SK-N-MC (cell line): ENCODE measurements around the gene EMX2.

Source experiments
- EZH2 ChIP-seq: fragments of 200-600 bp; sonication (generic); IDR thresholded peaks from one replicate; pipeline ENCODE4 v1.6.1; 2017; ENCODE audit warnings: antibody characterized with exemption
- FOXP2 ChIP-seq: optimal IDR thresholded peaks from 2 replicates; pipeline ENCODE3; 2011; ENCODE audit warnings: mild to moderate bottlenecking, moderate library complexity; ENCODE audit not compliant: insufficient read depth; ENCODE audit errors: extremely low read length, control extremely low read depth
- POLR2AphosphoS5 ChIP-seq: IDR thresholded peaks from 2 replicates; pipeline ENCODE4 v1.6.1; 2012; ENCODE audit warnings: mild to moderate bottlenecking, low read depth, low read length, borderline replicate concordance

DNA sequence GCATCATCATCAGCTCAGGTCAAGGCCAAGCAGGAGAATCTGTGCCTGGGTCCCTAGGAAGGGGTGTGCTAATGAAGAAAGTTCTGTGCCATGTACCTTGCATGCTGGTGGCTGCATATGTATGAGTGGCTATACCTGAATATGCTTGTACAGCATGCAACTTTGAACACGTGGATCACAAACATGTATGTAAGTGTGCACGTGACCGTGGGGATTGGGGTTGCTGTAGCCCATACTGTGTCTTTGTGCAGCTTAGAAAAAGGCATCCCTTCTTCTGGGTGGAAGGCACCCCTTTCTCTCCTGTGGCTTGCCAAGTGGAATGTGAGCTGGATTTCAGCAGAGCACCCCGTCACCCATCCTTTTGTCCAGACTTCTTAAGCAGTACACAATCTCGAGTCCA, 13.8 kb downstream of the EMX2 start:
- TF ChIP-seq POLR2AphosphoS5 = no peak
- no peak for TF ChIP-seq EZH2
- no peak for TF ChIP-seq FOXP2
